ENCODE measurements around the gene TBC1D9B. TPM values are rescaled to one million over a fixed set of nuclear protein-coding genes. Genes with fewer than 3 reads are reported as not detected.

The TBC1D9B gene
- total RNA-seq, 1 donor from 2014 or later = 125 TPM

GRCh38 chr5:179892255-179892654 is 15.4 kb downstream of the TBC1D9B start:
- Histone ChIP-seq H3K27me3 (no peaks in the 10 kb centered on the region), H3K27ac (no peak overlapping the region), H3K4me3 (no peak overlapping the region), H3K4me1 (no peaks in the 10 kb centered on the region), H3K36me3 (peaks cover 0 to 83% of the 10 kb centered on the region in 2 donors), H3K9me3 (no peaks in the 10 kb centered on the region)
- TF ChIP-seq POLR2A (IDR thresholded peaks at IDR 0.05) = no peak
- TF ChIP-seq POLR2AphosphoS5 (IDR thresholded peaks at IDR 0.05; ENCODE audit: insufficient read depth in 1 of 2, low read depth in 1 of 2) = no peak
- TF ChIP-seq CTCF (IDR thresholded peaks at IDR 0.05) = no peak
- intact Hi-C loops (cut with DNase I) = no loop called here
- DNase-seq (ENCODE audit: extremely low spot score in 2 of 2) = no peak

GRCh38 chr5:179890751-179891682 is 16.7 kb downstream of the TBC1D9B start:
- no peaks in the 10 kb centered on the region for H3K27me3 ChIP-seq
- H3K4me3 ChIP-seq = no peak overlapping the region
- TF ChIP-seq CTCF (IDR thresholded peaks at IDR 0.05) = no peak
- TF ChIP-seq POLR2A (IDR thresholded peaks at IDR 0.05) = no peak
- no peak for TF ChIP-seq POLR2AphosphoS5 (IDR thresholded peaks at IDR 0.05; ENCODE audit: insufficient read depth in 1 of 2, low read depth in 1 of 2)
- no peaks in the 10 kb centered on the region for H3K9me3 ChIP-seq
- intact Hi-C loops (cut with DNase I) = no loop called here
- no peaks in the 10 kb centered on the region for H3K4me1 ChIP-seq
- no peak for DNase-seq (ENCODE audit: extremely low spot score in 2 of 2)
- H3K36me3 ChIP-seq = peaks cover 0 to 87% of the 10 kb centered on the region in 2 donors
- H3K27ac ChIP-seq = no peak overlapping the region

DNA sequence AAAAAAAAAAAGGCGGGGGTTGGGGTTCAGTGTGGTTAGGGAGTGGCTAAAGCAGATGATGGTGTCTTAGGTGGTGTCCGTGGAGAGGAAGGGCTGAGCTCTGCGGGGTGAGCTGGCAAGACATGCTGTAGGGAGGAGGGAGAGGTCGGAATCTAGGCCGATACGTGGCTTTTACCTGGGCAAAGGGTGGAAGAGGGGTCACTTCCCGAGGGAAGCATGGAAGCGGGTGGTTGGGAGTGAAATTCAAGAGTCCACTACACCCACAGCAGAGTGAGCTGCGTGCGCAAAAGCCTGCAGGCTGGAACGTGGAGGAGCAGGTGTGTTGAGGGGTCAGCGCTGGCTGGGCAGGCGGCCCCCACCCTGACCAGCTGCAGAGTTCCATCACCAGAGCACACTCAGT is 17.8 kb downstream of the TBC1D9B start:
- no peaks in the 10 kb centered on the region for H3K4me1 ChIP-seq
- no peak for TF ChIP-seq CTCF (IDR thresholded peaks at IDR 0.05)
- no peak for TF ChIP-seq POLR2AphosphoS5 (IDR thresholded peaks at IDR 0.05; ENCODE audit: insufficient read depth in 1 of 2, low read depth in 1 of 2)
- no peak for TF ChIP-seq POLR2A (IDR thresholded peaks at IDR 0.05)
- no peak for DNase-seq (ENCODE audit: extremely low spot score in 2 of 2)
- no peaks in the 10 kb centered on the region for H3K27me3 ChIP-seq
- no peaks in the 10 kb centered on the region for H3K9me3 ChIP-seq
- H3K36me3 ChIP-seq = peaks cover 0 to 95% of the 10 kb centered on the region in 2 donors
- no peak overlapping the region for H3K4me3 ChIP-seq
- intact Hi-C loops (cut with DNase I) = no loop called here
- no peak overlapping the region for H3K27ac ChIP-seq

GRCh38 chr5:179887802-179888201 is 19.9 kb downstream of the TBC1D9B start:
- peaks cover 4% of the 10 kb centered on the region for H3K9me3 ChIP-seq
- no peaks in the 10 kb centered on the region for H3K27me3 ChIP-seq
- no peaks in the 10 kb centered on the region for H3K4me1 ChIP-seq
- TF ChIP-seq POLR2A (IDR thresholded peaks at IDR 0.05) (no peak), POLR2AphosphoS5 (IDR thresholded peaks at IDR 0.05; ENCODE audit: insufficient read depth in 1 of 2, low read depth in 1 of 2) (no peak), CTCF (IDR thresholded peaks at IDR 0.05) (no peak)
- no peak overlapping the region for H3K27ac ChIP-seq
- intact Hi-C loops (cut with DNase I) = no loop called here
- peaks cover 0 to 91% of the 10 kb centered on the region in 2 donors for H3K36me3 ChIP-seq
- DNase-seq (ENCODE audit: extremely low spot score in 2 of 2) = no peak
- H3K4me3 ChIP-seq = no peak overlapping the region

DNA sequence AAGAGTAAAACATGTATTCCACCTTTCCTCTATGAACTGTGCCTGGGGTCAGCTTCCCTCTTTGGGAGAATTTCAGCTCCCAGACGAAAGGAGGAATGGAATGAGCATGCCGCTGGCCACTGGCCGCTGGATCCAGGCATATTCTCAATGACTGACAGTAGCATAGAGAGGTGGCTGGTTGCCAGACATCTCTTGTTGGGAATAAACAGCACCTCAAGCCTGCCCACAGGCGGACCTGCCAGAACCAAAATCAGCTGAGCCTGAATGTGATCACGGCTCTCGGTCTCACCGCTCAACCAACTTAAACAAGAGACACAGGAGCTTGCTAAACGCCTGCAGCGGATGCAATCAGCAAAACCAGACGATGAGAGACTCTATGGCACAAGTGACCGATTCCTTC is 20.6 kb downstream of the TBC1D9B start:
- TF ChIP-seq POLR2A (IDR thresholded peaks at IDR 0.05) = no peak
- no peak for TF ChIP-seq POLR2AphosphoS5 (IDR thresholded peaks at IDR 0.05; ENCODE audit: insufficient read depth in 1 of 2, low read depth in 1 of 2)
- Histone ChIP-seq H3K9me3 (peaks cover 7% of the 10 kb centered on the region), H3K4me3 (no peak overlapping the region), H3K27ac (no peak overlapping the region), H3K36me3 (peaks cover 0 to 88% of the 10 kb centered on the region in 2 donors), H3K4me1 (no peaks in the 10 kb centered on the region), H3K27me3 (no peaks in the 10 kb centered on the region)
- no peak for DNase-seq (ENCODE audit: extremely low spot score in 2 of 2)
- intact Hi-C loops (cut with DNase I) = no loop called here

Measured in vagina (tissue), 2 donors.